NCI-H1105 (cell line): Measurements from ENCODE around the gene SERINC3.
"Not testable (repeated sequence)": the region's sequence is repeated elsewhere in the genome, so short reads cannot be mapped to it uniquely, and the experiment has no call there.

Experiments used
- DNase-seq: peaks from one replicate; lab custom pipeline; 2025; lab: John Stamatoyannopoulos, UW

The SERINC3 gene

DNA sequence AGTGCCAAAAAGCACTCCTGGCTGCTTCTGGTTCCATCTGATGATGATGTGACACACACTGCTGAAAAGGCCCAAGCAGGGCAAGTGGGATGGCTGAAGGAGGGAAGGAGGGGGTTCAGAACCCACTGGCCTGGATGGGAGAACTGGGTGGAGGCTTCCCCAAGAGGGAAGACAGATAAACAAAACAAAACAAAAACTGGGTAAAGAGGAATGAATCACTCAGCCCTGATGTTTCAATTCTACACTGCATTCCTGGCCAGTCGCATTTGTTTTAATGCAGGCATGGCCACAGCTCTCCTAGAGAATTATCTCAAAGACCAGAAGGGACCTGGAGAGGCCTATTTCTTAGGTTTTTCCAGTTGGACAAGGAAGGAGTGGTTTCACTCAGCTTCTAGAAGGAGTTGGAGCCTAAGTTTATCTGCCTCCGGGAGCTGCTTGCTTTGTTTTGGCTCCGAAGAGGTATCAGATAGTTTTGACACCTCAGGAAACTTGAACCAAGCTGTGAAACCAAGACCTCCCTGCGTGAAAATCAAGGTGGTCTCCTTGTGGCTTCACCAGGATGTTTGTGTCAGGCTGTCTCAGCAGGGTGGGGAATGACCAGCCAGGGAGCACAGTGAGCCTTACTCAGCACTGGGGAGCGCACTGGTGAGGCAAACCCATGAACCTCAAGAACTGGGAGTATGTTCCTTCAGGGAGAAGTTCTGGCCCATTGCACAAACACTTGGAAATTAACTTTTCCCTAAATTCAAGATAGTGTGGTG lies 30.1 kb downstream of the SERINC3 start:
- no peak for DNase-seq

DNA sequence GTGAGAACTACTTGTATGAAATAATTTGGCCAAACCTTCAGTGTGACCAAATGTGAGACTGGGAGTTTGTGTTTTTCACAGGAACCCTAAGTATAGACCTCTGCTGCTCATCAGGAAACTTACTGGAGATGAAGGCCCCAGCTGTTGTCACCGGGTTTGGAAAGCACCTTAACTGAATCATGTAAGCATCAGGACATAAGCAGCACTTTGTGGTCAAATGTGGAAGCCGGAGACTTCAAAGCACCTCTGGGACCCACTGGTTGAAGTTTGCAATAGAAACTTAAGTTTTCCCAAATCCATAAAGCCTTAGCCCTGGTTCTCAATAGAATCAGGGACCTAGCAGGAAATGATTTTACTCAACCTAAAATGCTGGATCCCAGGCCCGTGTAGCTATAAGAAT lies 31.9 kb downstream of the SERINC3 start:
- no peak for DNase-seq

DNA sequence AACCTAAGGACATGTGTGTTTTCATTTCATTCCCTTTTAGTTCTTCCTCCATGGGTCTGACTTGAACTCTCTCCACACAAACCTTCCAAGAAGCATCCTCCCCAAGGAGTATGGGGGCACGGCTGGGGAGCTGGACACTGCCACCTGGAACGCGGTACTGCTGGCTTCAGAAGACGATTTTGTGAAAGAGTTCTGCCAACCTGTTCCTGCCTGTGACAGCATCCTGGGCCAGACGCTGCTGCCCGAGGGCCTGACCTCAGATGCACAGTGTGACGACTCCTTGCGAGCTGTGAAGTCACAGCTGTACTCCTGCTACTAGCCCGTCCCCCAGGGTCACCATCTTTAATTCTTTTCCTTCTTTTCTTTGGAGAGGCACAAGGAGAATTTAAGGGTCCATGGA lies 32.6 kb downstream of the SERINC3 start:
- DNase-seq = no peak

DNA sequence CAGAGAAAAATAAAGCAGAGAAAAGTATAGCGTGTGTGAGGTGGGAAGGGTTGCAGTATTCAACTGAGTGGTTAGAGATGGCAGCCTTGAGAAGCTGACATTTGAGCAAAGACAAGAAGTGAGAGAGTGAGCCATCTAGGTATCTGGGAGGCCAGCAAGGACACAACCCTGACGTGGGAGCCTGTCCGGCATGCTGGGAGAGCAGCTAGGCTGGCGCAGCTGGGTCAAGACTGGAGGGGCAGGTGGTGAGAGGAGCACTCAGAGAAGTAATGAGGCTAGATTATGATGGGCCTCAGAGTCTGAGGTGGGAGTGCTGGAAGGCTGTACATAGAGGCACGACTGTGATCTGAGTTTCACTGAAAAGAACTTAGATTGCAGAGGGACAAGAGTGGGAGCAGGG lies 33.3 kb downstream of the SERINC3 start:
- no peak for DNase-seq

DNA sequence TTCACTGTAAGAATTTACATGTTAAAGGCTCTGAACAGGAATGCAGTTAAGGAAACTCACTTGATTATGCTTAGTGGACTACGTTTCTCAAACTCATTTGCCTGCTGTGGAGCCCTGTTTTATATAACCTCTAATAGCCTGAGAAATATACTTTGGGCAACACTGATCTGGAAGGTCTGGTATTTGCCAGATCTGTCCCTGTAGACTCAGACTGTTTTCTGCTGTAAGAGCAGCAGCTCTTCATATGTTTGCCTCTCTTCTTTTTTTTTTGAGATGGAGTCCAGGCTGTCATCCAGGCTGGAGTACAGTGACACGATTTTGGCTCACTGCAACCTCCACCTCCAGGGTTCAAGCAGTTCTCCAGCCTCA lies 36.1 kb downstream of the SERINC3 start:
- no peak for DNase-seq

DNA sequence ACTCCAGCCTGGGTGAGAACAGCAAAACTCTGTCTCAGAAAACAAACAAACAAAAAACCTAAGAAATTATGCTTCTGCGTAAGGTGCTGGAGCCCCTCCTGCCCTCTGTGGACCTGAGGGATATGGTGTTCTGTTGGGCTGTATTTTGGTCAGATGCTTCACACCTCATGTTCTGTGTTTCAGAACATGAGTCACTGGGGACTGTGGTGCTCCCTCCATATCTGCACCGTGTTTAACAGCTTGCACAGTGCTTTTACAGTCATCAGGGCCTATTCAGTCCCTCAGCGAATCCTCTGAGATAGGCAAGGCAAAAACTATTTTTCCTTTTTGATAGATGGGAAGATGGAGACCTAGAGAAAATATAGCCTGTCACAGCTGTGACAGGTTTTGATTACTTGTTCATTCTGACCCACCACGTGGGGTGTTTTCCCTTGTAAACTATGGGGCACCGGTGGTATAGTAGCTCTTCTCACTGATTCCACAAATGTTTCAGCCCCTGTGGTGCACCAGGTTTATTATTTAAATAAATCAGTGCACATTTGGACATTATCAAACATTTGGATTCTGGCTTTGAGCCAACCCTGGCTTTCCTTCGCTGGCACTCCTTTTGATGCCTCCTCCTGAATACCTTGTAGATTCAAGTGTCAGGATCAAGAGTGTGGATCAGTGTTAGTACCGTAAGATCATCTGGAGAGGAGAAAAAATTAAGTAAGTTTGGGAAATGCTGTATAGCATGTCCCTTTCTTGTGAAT lies 36.6 kb downstream of the SERINC3 start:
- no peak for DNase-seq

DNA sequence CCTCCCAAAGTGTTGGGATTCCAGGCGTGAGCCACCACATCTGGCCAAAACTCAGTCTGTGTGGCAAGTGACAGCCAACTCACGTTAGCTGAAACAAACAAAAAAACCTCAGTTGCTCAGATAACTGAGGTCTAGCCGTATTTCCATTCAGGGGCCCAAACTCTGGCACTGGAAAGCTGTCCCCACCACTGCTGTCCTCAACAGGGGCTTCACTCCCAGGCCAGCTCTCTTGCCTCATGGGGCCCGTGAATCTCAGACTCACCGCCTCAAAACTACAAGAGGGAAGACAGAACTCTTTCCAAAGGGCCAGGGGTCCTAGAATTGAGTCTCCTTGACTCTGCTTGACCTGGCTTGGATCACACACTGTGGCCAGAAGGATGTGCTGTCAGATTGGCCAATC lies 38.8 kb downstream of the SERINC3 start:
- DNase-seq = no peak

DNA sequence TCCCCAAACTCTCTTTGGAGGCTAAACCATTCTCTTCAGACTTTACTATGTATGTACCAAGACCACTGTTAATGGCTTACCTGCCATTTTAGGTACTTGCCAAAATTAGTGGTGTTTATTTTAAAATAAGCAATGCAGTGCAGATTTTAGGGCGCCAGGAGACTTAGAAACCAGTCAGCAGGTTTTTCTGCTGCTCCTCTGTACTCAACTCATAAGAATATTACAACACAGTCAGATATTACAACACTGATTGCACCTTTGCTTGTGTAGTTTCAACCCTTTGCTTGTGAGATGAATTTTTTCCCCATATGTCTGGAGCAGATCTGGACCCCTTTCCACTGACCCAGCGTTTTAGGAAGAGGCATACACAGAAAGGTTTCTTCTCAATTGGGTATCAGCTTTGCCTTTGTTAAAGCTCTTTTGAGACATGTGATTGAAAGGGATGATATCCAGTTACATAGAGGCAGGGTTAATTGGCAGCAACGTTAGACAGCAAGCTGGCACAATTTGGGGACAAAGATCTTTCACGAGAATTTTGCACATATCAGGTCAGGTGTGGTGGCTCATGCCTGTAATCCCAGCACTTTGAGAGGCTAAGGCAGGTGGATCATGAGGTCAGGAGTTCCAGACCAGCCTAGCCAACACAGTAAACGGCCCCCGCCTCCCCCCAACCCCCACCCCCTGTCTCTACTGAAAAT lies 40.0 kb downstream of the SERINC3 start:
- no peak for DNase-seq

DNA sequence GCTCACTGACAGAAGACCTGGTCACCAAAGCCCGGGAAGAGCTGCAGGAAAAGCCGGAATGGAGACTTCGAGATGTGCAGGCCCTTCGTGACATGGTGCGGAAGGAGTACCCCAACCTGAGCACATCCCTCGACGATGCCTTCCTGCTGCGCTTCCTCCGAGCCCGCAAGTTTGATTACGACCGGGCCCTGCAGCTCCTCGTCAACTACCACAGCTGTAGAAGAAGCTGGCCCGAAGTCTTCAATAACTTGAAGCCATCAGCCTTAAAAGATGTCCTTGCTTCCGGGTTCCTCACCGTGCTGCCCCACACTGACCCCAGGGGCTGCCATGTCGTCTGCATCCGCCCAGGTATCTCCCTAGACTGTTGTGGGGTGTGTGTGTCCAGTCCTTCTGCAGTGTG lies 41.8 kb downstream of the SERINC3 start:
- DNase-seq = no peak

DNA sequence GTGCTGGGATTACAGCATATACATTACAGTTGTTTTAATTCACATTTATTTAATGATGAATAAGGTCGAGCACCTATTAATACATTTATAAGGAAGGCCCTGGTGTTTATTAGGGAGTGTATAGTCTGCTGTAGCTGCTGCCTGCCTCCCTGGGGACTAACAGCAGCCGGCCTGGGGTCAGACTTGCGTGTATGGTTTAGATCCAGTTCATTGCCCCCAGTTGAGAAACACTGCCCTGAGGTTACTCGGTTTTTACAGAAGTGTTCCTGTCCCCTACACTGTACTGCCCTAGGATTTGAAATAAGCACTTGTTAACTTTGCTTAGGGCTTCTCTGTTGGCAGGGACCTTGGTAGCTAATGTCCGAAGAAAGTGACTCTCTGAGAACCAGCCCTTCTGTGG lies 42.2 kb downstream of the SERINC3 start:
- DNase-seq = no peak

DNA sequence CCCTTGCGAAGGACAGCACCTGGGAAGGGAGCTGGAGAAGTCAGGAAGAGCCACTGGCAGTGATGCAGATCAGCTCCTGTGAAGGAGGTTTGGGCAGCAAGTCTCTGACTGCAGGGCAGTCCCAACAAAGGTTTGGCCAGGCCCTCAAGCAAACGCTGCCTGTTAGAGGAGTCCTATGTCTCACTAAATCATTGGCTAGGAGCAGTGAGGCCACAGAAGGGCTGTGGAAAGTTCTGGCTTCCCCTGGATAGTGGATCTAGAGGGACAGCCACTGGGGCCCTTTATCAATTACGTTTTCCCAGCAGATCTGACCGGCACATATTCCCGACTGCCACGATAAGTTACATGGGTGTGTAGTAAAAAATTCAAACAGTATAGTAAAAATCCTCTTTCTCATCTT lies 43.7 kb downstream of the SERINC3 start:
- DNase-seq = no peak

DNA sequence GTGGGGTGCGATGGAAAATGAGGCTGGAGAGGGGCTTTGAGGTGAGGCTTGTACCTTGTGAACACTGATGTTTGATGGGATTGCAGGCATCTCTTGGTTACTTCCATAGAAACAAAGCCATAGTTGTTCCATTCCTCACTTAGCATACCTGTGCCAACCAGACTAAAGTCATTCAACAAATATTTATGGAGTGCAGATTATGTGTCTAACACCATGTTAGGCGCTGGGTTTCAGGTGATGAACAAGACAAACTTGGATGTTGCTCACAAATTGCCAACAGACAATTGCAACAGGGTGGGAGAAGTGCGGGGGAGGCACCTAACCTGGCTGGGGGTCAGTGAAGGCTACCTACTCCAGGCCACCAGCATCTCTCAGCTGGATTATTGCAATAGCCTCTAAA lies 44.7 kb downstream of the SERINC3 start:
- no peak for DNase-seq

DNA sequence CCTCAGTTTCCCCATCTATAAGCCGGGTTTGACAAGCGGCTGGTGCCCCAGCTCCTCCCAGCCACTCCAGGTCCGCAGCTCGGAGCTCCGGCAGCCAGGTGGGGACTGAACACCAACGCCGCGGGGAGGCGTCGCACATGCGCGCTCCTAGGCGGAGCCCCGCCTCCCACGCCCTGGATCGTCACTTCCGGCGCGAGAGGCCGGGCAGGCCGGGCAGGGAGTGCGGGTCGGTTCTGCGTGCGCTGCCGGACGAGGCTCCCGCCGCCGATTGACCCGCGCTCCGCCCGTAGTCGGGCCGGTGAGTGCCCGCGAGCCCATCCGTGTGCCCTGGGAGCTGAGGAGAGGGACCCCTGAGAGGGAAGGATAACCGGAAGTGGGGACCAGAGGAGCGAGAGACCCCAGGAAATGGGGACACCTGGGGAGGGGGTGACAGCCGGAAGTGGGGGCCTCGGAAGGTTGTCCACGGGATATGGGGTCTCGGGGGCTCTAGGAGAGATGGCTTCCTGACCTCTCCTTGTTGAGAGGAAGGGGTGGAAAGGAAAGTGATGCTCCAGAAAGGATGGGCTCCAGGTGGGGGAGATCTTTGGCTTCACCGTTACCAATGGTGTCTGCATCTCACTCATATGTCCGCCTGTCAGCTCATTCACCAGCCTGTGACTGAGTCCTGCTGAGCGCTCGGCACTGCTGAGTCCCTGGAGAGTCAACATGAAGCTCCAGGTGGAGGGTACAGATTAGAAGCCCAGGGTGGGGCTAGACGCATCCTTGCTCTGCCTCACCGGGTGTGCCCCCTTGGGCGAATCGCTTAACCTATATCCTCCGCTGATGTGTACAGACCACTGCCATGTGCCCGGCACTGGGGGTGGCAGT lies 45.9 kb downstream of the SERINC3 start, which contains the start of gene TTPAL:
TSS of gene TTPAL (plus strand) at position 181 of the 867 bp plus-strand sequence. CDS start 4,126 bp downstream, outside the sequence.
- peak; percentile 88 for DNase-seq

DNA sequence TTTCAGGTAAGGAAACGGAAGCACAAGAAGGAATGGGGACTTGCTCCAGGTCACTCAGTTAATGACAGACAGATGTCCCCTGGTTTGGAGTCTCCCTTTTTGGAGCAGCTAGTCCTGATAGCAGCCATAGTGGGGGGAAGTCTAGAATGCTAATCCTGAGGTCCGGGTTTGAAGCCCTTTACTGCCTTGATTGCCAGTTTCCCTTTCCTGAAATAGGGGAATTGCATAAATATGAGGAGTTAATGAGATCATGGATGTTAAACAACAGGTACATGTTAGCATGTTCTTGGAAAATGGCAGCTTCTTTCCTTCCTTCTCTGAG lies 46.5 kb downstream of the SERINC3 start:
- DNase-seq = no peak

DNA sequence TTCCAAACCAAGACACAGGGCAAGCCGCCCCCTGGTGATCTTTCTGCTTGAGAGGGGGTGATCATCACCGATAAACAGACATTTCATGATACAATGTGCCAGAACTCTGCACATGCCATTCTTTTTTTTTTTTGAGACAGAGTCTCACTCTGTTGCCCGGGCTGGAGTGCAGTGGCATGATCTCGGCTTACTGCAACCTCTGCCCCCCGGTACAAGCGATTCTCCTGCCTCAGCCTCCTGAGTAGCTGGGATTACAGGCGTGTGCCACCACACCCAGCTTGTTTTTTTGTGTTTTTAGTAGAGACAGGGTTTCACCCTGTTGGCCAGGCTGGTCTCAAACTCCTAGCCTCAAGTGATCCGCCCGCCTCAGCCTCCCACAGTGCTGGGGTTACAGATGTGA lies 49.6 kb downstream of the SERINC3 start:
- DNase-seq = not testable (repeated sequence)

DNA sequence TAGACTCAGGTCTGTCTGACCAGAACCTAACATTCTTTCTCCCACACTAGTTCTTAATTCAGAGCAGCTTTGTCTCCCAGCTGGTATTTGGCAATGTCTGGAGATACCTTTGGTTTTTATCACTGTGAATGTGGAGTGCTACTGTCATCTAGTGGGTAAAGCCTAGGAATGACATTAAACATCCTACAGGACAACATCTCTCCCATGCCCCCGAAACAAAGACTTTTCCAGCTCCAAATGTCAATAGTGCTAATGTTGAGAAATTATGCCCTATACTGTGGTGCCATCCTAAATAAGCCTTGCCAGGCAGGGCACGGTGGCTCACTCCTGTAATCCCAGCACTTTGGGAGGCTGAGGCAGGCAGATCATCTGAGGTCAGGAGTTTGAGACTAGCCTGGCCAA lies 50.4 kb downstream of the SERINC3 start:
- DNase-seq = no peak

DNA sequence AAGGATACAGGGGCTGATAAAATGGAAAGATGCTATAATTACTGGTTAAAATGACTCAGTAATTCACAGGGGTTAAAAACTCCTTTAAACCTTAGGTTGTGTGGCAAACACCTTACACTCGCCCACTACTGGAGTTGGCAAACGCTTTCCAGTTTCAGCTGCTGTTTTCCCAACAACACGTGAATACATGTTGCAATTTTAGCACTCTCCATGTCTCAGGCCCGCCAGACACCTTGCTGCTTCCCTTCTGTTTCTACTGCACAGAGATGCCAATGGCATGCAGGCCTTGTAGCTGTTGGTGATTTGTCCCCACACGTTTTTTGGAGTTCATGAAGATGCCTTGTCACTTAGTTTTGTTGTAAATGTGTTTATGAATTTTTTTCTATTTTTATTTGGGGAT lies 51.5 kb downstream of the SERINC3 start:
- DNase-seq = no peak

DNA sequence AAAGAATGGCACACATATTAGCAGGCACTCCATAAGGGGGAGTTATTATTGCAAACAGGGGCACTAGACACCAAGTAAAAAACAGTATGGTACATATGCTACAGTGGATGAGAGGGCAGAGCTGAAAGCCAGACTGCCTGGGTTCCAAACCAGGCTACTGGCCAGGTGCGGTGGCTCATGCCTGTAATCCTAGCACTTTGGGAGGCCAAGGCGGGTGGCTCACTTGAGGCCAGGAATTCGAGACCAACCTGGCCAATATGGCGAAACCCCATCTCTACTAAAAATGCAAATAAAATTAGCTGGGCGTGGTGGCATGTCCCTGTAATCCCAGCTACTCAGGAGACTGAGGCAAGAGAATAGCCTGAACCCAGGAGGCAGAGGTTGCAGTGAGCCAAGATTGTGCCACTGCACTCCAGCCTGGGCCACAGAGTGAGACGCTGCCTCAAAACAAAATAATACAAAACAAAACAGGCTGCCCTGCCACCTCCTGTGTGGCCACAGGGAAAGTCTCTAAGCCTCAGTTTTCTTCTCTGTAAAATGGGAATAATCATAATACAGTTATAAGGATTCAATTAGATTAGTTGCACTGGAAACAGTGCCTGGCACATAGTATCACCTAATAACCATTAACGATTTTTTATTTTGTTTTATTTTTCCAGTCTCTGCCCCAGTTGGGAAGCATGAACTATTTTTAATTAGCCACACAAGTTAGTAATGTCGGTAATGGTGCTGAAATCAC lies 53.7 kb downstream of the SERINC3 start:
- DNase-seq = no peak

DNA sequence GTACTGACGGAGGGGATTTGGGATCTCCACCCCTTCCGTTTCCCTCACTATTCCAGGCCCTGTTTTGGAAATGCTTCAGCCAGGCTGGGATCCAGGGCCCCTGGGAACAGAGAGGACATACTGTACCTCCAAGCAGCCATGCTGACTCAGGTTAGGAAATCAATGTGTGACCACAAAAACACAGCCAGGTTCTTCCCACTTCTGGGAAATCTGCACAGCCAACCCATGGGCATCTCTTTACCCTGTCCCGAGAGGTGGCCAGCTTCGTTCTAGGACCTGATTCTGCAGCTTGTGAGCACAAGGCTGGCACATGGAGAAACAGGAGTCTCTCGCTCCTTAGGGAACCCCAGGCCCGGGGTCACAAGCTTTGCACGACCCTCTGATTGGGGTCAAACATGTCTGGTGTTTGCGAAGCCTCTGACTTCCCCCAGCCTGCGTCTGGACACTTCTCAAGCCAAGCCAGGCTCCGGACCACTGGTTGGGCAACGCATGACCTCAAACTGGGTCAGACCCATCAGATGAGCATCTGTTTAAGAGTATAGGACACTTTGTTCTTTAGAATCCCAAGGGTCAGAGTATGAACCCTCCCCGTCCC lies 54.5 kb downstream of the SERINC3 start:
- no peak for DNase-seq

DNA sequence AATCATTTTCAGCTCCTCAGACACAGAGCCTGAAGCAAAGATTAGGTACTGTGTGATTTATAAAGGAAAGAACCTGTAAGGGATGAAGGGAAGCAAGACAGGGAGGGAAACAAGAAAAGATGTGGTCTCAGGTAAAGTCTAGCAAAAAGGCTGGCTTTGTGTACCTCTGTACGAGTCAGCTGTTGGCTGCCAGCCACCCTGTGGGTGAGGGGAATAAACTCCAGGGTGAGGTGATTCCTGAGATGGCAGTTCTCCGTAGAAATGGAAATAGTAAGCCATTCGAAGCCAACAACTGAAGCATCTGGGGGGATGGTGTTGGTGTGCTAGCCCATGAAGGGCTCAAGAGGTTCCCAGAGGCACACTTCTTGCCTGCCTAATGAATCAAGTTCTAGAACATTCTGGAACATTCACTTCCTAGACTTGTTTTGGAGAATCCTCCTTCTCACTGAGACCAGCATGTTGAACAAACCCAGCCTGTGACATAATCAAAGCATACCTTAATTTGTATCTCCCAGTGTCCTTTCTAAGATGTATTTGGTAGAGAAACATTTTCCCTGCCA lies 56.8 kb downstream of the SERINC3 start:
- DNase-seq = no peak

DNA sequence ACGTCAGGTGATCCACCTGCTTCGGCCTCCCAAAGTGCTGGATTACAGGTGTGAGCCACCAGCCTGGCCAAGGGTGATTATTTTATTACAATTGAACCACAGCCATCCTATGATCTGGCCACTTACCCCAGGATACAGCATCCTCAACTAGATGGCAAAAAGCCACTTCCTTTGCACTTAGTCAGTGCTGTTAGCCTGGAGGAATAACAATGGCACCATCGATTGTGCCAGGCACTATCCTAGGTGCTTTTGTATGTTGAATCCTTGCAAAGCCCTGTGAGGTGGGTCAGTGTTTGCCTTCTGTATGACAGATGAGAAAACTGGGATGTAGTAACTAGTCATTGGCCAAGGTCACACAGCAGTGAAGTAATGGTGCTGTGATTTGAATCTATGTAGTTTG lies 57.4 kb downstream of the SERINC3 start:
- DNase-seq = no peak
